LNCAP (cell line): ENCODE results near the gene CHCHD6.

Experiments
- TF ChIP-seq, protein P1 (sequence below): fragments of 450-650 bp; IDR thresholded peaks from 2 replicates; pipeline ENCODE4 v1.5.1; 2017; ENCODE audit warnings: mild to moderate bottlenecking

CHCHD6 gene

DNA sequence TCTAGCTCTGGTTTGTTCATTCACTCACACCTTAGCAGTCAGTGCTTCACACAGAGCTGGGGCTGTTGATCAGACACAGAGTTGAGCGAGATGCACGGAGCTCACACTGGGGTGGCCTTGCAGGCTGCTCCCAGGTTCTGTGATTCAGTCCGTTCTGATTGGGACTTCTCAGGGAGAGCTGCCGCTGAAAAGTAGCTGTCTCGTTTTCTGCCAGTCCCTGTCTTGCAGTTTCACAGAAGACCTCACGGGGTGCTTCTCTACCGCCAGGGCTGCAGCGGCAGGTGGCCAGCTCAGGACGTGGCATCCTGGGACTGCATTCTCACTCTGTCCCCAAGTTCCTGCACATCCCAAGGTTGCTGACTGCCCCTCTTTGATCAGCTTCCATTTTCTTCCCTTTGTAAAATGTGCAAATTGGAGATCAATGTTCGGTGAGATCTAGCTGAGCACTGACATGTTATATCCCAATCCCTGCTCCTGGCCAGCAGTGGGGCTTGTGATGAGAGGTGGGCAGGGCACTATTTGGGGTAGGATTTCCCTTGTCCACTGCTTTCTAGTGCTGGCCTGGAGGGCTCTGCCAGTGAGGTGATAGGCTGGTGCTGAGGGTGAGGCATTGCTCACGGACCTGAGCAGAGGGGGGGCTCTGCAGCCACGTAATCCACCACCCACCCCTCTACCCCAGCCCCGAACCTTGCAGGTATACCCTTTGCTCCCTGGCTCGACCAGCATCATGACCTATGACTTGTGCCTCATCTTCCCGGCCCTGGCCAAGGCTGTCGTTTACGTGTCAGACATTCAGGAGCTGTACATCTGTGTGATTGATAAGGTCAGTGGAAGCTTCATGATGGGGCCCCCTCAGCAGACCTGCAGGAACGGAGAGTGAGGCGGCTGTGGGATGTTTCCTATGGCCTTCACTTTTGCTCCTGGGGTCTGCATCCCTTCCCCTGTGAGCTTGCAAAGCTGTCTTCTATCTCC lies 43.8 kb upstream of the CHCHD6 start:
- TF ChIP-seq, protein P1, sequence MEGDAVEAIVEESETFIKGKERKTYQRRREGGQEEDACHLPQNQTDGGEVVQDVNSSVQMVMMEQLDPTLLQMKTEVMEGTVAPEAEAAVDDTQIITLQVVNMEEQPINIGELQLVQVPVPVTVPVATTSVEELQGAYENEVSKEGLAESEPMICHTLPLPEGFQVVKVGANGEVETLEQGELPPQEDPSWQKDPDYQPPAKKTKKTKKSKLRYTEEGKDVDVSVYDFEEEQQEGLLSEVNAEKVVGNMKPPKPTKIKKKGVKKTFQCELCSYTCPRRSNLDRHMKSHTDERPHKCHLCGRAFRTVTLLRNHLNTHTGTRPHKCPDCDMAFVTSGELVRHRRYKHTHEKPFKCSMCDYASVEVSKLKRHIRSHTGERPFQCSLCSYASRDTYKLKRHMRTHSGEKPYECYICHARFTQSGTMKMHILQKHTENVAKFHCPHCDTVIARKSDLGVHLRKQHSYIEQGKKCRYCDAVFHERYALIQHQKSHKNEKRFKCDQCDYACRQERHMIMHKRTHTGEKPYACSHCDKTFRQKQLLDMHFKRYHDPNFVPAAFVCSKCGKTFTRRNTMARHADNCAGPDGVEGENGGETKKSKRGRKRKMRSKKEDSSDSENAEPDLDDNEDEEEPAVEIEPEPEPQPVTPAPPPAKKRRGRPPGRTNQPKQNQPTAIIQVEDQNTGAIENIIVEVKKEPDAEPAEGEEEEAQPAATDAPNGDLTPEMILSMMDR, result peak; percentile 42

DNA sequence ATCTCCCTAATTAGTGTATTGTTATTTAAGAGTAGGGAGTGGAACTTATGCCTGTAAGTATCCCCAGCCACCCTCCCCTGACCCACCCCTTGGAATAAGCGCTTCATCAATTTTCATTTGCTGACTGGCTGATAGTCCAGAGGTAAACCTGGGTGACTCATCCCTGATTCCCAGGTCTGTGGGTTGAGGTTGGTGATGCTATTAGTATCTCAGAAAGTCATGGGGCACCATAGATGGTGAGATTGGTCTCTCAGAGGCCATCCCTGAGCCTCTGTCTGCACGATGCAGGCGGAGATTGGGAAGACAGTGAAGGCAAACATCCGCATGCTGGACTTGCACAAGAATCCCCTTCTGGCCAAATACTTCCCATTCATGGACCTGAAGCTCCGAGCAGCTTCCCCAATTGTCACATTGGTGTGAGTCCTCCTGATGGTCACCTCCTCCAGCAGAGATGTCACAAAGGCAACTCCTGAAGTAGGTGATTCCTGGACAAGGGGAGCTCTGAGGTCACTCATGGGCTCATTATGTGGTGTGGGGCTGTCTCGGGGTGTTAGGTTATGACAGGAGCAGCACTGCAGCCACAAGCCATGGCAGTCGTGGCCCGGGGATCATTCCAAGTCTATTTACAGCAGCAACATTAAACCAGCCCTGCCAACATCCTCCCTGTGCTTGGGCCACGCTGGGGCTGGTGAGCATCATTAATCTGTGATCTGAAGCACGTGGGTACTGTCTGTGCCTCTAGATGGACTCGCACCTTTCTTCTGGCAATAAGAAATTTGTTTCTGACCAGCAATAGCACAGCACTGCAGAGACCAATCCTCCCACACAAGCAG lies 42.3 kb upstream of the CHCHD6 start:
- TF ChIP-seq, protein P1, result no peak

DNA sequence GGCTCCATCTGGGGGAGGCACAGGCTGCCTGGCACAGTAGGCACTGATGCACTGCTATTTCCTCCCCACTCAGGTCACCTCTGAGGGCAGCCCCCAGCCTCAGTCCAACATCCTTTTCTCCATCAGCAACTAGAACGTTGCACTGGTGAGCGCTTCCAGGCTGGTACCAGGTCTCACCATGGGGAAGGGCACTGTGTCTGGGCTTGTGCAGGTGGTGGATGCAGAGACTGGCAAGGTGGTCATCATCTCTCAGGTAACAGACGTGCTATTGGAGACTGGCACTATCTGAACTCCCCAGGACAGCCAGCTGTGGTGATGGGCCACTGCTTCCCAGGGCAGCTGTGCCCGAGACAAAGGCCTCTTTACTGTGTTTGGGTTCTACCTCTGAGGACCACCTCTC lies 40.8 kb upstream of the CHCHD6 start:
- TF ChIP-seq, protein P1, result no peak

DNA sequence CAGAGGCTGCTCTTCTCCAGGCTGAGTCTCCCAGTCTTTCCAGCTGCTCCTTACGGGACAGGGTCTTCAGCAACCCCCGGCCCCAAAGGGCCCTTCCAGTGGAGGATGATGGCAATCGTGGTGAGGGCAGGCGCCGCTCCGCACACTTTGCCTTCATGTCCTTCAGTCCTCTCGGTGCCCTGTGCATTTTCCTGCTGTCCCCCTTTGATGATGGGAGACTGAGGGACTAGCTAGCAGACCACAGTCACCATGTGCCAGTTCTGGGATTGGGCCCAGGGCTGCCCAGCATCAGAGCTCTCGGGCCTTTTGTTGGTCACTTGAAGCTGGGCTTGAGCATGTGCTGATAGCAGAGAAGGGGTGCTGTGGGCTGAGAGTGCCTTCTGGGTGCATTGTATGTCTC lies 40.3 kb upstream of the CHCHD6 start:
- TF ChIP-seq, protein P1, result no peak

DNA sequence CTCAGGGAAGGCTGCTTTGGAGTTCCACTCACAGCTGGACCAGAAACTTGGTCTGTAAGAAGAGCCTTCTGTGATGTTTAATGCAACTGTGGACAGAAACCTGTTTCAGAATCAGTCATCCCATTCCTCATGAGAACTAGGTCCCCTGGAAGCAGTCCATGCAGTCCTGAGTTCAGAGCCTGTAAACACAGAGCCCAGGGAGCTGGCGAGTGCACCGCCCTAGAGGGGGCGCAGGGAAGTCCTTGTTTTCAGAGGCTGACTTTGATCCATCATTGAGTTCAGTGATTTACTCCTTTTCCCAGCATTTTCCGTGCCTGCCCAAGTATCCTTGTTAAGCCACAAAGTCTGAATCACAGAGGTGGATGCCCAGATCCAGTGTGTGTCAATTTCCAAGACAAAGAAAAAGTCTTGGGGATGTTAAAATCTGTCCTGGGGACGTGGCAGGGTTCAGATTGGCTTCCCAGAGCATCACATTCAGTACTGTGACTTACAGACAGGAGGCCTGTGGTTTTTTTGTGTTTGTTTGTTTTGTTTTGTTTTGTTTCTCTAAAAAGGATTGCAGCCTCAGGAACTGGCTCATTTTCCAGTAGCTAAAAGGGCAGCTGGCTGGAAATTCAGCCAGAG lies 39.3 kb upstream of the CHCHD6 start:
- TF ChIP-seq, protein P1, result no peak

DNA sequence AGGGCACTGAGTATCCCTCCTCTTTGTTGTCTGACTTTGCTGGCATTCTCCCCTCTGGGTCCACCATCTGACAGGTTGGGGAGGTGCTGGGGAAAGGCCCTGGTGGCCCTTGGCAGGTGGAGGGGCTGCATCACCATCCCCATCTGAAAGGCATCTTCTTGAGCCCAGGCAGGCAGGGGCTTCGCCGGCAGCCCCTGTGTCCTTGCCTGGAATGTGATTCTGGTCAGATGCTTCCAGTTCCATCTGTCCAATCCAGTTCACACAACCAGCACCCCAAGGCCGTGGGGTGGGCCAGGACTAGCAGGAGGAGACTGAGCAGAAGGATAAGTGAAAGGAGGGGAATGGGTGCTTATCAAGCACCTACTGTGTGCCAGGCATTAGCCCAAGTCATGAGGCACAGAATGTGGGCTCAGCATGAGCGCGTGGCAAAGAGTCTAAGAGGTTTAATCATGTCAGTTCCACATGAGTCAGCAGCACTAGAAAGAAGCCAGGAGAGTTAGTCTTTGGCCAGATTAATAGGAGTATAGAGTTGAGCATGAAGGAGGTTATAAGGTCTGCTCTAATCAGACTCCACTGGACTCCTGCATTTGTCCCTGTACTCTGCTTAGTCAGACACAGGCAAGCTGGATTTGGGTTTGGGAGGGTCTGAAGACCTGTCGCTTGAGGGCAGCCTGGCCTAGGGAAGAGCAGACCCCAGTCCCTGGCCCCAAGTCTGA lies 38.7 kb upstream of the CHCHD6 start:
- TF ChIP-seq, protein P1, result no peak
